ENCODE measurements around the gene UMODL1.

Gene UMODL1

DNA sequence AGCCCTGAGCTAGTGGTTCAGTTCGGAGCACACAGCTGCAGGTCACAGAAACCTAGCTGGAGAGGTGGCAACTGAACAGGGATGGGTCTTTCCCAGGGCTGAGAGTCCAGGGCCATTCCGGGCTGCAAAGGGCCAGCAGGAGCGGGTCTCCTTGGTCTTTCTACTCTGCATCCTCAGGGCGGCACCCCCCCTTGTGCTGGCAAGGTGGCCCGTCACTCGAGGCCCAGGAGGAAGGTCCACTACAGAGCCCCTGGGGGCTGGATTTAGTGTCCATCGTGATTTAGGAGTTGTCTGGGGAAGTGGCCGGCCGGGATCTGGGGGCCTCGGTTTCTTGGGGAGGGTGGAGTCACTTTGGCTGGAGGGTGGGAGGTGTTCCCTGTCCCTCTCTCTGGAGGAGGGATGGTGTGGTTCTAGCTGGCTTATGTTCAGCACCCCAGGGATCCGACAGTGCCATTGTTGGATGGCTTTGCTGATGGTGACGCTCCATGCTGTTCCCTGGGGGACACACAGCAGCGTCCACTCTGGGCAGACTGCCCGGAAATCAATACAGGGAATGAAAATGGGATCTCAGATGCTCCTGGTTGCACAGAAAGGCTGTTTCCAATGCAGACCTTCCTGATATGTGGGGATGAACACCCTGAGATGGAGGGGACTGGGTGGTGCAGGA, 64.4 kb downstream of the UMODL1 start:
- DNase-seq (ENCODE audit: low read depth), result no peak

DNA sequence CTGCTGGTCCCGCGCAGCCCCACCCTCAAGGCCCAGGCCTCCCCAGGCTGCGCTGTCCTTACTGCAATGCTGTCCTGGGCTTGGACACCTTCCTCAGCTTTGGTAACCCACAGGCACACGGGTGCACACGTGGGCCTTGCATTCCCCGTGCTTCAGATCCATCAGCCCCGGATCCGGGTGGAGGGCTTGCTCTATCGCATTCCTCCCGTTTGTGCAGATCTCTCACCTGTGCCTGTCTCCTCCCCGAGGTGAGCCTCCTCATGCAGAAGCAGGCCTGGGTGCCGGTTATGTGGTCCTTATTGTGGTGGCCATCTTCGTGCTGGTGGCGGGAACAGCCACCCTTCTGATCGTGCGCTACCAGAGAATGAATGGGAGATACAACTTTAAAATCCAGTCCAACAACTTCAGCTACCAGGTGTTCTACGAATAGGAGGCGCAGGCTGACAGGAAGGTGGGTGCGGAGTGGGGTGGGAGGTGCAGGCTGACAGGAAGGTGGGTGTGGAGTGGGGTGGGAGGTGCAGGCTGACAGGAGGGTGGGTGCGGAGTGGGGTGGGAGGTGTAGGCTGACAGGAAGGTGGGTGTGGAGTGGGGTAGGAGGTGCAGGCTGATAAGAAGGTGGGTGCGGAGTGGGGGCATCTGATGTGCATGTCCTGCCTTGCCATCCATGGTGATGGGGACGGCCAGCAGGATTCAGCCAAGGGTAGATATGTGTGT, 66.2 kb downstream of the UMODL1 start:
- DNase-seq (ENCODE audit: low read depth), result no peak

DNA sequence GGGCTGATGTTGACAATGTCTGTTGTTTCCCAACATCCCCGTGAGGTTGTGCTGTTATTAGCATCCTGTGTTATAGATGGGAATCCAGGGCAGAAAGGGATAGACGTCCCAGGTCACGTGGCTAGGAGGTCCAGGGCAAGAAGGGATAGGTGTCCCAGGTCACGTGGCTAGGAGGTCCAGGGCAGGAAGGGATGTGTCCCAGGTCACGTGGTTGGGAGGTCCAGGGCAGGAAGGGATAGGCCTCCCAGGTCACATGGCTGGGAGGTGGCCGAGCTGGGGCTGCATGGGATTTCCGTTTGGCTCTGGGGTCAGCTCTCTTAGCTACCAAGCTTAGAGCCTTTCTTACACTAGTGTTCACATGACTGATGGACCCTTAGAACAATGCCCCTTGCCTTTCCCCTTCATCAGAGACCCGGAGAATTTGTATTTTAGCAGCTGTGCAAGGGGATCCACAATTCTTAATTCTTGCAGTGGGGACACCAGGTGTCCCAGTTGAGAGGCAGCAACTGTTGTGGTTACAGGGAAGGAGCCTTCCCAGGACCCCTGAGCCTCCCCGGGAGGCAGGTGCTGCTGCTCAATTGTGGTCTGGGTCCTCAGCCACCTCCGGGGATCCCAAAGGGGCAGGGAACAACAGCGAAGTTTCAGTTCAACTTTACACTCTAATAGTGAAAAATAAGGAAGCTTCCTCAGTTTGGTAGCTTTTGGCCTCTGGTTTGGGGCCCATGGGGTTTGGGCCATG, 69.2 kb downstream of the UMODL1 start:
- DNase-seq (ENCODE audit: low read depth), result no peak

DNA sequence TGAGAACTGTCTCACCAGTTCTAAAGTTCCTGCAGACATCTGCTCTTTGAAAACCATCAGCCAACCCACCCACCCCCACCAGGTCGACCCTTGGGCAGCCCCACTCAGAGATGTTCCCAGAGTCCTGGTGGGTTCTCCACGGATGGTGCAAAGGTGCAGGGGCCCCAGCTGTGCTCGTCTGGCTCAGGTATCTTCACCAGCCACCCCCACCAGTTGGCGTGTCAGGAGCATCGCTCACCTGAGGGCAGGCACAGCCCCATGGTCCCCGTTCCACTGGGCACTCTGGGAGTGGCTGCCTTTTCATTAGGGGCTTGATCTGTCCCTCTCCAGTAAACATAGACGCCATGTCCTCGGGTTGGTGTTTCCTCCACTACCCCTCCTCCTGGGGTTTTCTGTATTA, 70.5 kb downstream of the UMODL1 start:
- DNase-seq (ENCODE audit: low read depth), result no peak

DNA sequence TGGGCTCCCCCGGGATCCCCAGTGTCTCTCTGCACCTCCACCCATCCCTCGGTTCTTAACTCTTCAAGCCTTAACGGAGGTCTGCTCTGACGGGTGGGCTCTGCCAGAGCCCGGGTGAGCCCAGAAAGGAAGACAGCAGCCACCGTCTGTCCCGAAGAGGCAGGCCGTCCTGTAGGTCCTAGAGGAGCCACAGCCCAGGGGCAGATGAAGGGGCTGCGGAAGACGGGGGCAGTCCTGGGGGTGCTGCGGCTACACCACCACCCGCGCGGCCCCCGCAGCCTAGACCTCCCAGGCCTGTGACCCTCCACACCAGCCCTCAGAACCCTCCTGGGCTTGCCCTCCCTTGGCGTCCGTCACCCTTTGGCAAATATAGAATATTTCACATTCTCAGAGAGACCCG, 71.0 kb downstream of the UMODL1 start:
- DNase-seq (ENCODE audit: low read depth), result no peak

DNA sequence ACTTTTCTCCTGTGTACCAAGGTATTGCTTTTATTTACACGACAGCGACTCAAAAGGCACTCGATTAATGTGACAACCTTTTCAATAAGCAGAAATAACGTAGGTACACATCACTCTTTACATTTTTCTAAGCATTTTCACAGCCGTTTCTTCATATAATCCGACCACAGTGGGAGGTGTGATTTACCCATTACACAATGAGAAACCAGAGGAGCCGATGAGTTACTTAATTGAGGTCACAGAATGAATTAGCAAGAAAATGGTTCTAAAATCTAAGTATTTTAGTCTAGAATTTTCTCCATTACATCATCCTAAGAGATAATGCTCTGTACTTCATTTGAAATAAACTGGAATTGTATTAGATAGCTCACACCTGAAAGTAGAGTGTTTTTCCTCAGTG, 71.5 kb downstream of the UMODL1 start:
- no peak for DNase-seq (ENCODE audit: low read depth)

DNA sequence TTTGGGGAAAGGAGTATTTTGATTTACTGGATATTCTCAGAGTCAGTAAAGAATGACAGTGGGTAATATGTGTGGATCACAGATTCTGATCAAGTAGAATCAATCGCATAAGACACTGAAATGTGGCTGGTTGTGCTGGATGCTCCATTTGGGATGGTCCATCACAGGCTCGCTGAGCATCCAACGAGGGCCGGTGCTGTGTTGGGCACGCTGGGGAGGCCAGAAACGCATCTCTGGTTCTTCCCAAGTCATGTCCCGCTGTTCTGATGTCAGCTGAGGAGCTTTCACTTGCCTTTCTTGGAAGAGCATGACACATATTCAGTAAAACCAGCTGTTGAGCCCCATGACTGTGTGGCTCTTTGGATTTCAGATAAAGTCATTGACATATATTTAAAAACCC, 72.0 kb downstream of the UMODL1 start:
- no peak for DNase-seq (ENCODE audit: low read depth)

DNA sequence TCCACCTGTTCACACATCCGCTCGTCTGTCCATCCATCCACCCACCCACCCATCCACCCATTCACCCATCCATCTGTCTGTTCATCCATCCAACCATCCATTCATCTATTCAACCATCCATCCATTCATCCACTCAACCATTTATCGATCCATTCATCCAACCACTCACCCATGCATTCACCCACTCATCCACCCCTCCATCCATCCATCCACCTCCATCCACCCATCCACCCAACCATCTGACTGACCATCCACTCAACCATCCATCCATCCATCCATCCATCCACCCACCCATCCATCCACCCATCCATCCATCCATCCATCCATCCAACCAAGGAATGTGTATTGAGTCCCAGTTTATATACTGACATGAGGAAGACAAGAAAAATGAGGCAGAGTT, 73.1 kb downstream of the UMODL1 start:
- no peak for DNase-seq (ENCODE audit: low read depth)

DNA sequence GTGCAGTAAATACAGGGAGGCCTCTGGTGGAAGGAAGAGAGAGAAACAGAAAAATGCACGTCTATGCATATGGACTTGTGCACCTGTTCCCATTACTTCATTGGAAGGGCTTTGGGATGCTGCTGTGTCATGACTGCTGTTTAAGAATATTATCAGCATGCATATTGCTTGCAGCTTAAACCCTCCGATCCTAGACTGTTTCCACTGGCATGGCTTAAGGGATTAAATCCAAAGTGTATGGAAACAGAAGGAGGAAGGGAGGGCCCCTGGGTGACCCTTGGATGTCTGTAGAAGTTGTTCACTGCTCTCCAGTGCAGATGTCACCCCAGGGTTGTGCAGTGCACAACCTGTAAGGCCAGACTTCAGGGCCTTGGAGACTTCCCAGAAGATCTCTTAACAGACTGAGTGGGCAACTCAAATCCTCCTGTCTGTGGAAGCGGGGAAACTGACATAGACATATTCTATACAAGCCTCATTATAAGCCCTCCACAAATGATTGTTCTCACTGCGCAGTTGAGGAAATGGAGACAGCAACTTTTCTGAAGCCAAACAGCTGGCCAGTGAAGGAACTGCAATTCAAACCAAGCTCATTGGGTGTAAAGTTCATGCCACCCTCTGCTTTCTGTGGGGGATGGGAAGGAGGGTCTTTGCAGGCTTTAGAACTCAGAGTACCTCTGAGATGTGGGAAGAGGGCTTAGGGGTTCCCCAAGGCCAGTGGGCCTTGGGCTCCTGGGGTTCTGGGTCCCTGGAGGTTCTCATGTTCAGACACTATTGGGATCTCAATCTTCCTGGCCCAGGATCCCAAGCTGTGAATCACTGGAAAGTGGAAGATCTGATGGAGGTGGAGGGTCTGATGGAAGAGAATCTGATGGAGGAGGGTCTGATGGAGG, 73.8 kb downstream of the UMODL1 start:
- no peak for DNase-seq (ENCODE audit: low read depth)

DNA sequence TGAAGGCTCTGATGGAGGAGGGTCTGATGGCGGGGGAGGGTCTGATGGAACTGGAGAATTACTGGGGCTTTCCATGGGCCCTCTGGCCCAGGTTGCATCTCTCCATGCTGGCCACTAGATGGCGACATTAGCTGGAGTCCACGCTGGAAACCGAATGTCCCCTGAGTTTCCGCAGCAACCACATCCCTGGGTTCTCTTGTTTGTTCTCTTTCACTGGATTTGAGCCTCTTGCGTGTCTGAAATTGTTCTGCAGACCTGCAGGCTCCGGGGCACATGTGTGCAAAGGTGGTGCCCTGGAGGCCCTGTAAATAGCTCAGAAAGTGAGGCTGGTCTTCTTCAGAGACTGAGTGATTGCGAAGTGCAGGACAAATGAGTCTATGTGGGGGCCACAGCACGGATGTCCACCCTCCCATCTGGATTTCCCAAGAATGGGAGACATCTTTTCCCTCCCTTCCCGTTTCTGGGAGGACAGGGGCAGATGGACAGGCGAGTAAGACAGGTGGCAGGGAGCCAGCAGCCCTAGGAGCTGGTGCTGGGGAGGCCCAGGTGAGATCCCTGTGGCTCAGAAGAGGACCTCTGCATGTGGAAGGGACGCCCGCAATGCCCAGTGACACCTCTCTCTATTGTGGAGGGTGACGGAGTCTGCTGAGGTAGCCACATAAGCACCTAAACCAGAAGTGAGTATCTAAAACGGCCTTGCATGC, 74.6 kb downstream of the UMODL1 start:
- peak; percentile 55 for DNase-seq (ENCODE audit: low read depth)

DNA sequence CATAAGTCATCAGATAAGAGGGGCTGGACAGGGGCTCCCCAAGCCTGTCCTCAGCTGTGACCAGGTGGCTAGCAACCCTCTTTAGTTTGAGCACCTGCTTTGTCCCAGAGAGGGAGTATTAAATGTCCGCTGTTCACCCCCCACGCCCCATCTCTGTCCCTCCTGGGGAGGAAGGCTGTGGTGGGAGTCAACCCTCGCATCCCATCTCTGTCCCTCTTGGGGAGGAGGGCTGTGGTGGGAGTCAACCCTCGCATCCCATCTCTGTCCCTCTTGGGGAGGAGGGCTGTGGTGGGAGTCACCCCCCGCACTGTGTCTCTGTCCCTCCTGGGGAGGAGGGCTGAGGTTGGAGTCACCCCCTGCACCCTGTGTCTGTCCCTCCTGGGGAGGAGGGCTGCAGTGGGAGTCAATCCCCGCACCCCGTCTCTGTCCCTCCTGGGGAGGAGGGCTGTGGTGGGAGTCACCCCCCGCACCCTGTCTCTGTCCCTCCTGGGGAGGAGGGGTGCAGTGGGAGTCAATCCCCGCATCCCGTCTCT, 75.2 kb downstream of the UMODL1 start:
- DNase-seq (ENCODE audit: low read depth), result no peak

DNA sequence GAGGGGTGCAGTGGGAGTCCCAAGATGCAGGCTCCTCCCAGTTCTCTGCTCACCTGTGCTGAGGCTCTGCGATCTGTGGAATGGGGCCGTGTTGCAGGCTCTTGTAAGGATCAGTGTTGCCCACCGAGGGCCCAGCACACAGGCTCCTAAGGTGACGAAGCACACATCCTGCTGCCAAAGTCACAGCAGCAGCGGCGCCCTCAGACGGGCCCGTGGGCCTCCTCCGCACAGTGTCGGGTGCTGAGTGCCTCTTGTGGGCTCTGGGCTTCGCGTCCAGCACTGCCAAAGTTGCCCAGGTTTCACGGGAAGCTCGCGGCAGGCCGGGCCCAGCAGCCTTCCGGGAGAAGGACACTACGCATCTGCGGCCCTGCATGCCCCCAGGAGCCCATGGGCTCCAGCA, 75.7 kb downstream of the UMODL1 start:
- no peak for DNase-seq (ENCODE audit: low read depth)

DNA sequence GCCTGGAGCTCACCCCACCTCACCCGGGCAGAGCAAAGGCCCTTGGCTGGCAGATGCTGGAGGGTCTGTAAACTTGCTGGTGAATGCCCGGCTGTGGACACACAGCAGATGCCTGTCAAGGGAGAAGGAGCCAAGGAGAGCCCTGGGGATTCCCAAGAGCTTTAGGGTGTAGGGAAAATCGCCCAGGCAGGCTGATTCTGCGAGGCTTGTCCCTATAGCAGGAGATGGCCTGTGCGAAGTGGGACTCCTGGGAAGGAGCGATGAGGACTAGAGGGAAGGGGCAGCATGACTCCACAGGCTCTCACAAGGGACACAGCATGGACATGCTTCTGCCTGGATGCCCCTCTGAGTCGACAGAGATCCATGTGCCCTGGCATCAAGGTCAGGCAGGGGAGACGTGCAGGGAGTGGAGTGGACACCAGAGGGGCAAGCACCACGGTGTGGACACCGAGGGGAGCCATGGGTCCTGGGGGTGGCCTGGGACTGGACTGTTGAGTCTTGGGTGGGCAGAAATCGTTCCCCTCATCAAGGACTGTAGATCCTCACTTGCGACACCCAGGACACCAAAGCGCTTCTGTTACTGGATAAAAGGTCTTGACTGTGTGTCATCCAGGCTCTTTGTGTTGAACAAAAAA, 76.4 kb downstream of the UMODL1 start:
- DNase-seq (ENCODE audit: low read depth), result no peak

DNA sequence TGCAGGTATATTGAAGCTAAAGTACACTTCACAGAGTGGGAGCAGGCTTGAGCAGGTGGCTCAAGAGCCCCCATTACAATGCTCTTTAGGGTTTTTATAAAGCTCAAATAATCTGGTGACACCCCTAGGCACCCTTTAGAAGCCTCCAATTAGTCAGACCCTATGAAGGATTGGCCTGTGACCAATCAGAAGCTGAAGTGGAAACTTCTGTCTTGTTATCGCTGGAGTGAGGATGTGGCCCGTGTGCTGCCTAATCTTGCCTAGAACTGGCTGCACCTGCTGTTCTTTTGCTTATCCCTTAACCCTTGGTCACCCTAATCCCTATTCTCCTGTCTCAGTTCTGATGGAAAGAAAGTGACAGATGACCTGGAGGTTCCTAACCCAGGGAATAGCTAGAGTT, 77.0 kb downstream of the UMODL1 start:
- no peak for DNase-seq (ENCODE audit: low read depth)

DNA sequence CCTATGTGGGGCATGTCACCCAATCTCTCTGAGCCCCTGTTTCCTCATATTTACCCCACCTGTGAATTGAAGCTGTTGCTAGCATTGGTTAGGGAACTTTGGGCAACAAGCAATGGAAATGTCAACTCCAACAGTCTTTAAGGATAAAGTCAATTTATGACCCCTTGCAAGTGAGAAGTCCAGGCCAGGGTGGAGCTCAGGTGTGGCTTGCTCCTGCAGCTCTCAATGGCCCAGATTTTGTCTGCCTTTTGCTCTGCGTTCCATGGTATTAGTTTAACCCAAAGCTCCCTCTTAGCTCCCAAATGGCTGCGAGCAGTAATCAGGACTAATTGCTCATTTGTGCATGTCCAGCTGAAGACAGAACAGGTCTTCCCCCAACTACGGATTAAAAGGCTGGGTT, 77.5 kb downstream of the UMODL1 start:
- DNase-seq (ENCODE audit: low read depth), result no peak

DNA sequence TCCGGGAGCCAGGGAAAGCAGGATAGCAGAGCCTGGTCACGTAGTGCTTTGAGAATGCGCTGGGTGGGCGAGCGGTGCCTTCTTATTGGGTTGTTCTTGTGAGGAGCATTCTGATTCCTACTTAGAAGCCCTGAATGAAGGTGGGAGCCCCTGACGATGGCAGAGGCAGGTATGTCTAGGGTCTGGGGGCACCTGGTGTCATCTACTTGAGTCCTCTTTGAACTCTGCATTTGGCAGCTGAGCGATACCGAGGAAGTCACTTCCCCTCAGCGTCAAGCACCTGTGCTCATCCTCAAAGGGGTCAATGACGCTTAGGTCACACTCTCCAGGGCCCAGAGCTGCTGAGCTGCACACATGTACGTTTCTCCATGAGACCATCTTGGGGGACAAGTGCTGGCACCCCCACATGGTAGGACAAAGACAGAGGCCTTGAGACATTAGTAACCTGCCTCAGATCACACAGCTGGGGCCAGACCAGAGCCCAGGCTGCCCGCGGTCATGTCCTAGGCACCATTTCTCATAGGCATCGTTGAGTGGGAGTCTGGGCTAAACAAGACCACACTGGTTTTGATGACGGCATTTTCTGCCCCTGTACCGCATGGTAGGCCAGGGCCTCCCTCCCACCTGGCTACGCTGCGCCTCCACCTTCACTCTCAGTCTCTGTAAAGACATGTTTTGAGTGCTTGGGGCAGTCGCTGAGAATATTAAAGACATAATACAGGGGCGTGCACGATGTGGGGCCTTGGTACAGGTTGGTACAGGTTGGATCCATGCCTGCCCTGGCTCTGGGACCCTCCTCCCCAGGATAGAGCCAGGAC, 78.7 kb downstream of the UMODL1 start:
- no peak for DNase-seq (ENCODE audit: low read depth)

DNA sequence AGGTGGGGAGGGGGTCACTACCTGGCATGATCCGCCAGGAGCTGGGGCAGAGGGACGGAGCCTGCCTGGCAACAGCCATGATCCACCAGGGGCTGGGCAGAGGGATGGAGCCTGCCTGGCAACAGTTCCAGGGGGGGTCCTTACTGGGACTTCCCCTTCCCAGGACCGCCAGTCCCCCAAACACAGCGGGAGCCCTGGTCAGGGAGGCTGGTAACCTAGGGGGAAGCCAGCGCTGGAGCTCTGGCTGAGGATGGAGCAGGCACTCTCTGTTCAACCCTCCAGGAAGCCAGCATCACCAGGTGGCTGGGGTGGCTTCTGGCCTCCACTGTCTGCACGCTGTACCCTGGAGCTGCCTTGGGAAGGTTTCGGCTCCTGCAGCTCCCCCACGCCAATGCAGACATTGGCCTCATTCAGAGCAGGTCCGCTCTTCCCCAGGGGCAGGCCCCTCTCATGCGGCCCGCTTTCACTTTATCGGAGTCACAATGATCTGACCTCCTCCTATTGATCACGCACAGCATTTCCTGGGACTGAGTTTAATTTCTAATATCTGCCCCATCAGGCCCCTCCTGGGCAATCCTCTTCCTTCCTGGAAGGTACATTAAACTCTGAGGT, 79.5 kb downstream of the UMODL1 start:
- DNase-seq (ENCODE audit: low read depth), result no peak

DNA sequence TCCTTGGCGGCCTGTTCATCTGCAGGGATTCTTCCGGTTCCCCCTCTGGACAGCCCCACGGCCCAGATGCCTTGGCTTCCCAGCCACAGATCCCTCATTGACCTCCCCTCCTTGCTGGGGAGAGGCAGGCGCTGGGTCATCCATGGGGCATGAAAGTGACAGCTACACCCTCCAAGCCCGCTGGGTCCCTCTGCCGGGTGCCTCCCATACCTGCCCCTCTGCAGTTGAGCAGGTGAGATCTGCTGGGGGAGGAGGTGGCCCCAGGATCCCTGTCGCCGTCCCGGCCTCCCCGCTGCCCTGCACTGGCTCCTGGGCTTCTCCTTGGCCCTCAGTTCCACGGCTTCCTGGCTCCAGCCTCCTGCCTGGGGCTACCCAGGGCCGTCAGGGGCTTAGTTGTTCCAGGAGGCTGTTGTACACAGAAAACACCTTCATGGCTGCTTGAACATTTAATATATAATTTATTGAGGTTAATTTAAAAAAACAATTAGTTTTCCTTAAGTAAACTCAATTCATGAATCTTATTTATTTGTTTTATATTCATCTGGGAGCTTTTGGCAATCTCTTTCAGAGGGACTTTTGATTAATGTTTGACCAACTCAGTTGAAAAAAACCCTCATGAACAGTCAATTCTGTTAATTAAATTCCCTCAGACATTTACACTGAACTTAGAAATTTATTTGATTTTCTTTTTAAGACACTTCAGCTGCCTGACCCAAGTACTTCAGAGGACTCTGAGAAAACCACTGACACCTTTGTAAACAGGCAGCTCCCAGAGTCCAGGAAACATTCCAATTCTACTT, 80.2 kb downstream of the UMODL1 start:
- no peak for DNase-seq (ENCODE audit: low read depth)

DNA sequence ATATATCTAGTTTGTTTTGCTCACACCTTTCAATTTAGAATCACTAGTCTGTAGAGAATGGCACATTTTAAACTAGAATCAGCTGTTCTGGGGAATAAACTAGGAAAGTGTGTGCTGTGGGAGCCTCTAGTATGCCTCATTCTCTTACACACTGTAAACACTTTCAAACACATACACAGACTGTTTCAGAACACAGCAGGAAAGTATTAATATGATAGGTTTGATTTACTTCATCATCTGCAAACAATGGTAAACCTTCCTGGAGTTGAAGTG, 80.8 kb downstream of the UMODL1 start:
- DNase-seq (ENCODE audit: low read depth), result no peak

Measured in stimulated activated CD8-positive, alpha-beta memory T cell treated with anti-CD3 and anti-CD28 coated beads, Interleukin-12 subunit alpha, Interleukin-12 subunit beta, amount 100 ng/mL, for 1 hour (primary cell).